NCI-H226 (cell line): Measurements from ENCODE around the gene TNNI3K.

Experiments
- DNase-seq: peaks from one replicate; pipeline ENCODE4 v3.0.0-alpha.2; 2015

Gene TNNI3K

GRCh38 chr1:74504933-74505512 is 269.8 kb downstream of the TNNI3K start:
- DNase-seq = no peak

- no peak for DNase-seq
Measured at GRCh38 chr1:74505928-74506710, 270.9 kb downstream of the TNNI3K start.

GRCh38 chr1:74508449-74508848 is 273.3 kb downstream of the TNNI3K start:
- no peak for DNase-seq

GRCh38 chr1:74512170-74512915 is 277.2 kb downstream of the TNNI3K start, which contains the start of gene LRRC53:
TSS of gene LRRC53 (minus strand) at chr1:74512611. CDS start at chr1:74483349, 29,262 bp downstream.
- DNase-seq = no peak

GRCh38 chr1:74513411-74514300 is 278.5 kb downstream of the TNNI3K start:
- DNase-seq = no peak

- no peak for DNase-seq
Measured at GRCh38 chr1:74517599-74518051, 282.4 kb downstream of the TNNI3K start.

- no peak for DNase-seq
Measured at GRCh38 chr1:74522148-74522547, 287.0 kb downstream of the TNNI3K start.

GRCh38 chr1:74523873-74524480 is 288.8 kb downstream of the TNNI3K start:
- DNase-seq = no peak

GRCh38 chr1:74526708-74527107 is 291.5 kb downstream of the TNNI3K start:
- no peak for DNase-seq

GRCh38 chr1:74528123-74528522 is 292.9 kb downstream of the TNNI3K start:
- no peak for DNase-seq

- no peak for DNase-seq
Measured at GRCh38 chr1:74530892-74531291, 295.7 kb downstream of the TNNI3K start.

- no peak for DNase-seq
Measured at GRCh38 chr1:74531796-74532195, 296.6 kb downstream of the TNNI3K start.

GRCh38 chr1:74534241-74534640 is 299.1 kb downstream of the TNNI3K start:
- DNase-seq = no peak

GRCh38 chr1:74545821-74546220 is 310.6 kb downstream of the TNNI3K start:
- no peak for DNase-seq

GRCh38 chr1:74548961-74549750 is 314.0 kb downstream of the TNNI3K start:
- no peak for DNase-seq

- no peak for DNase-seq
Measured at GRCh38 chr1:74549932-74550331, 314.7 kb downstream of the TNNI3K start.

GRCh38 chr1:74570797-74571492 is 335.8 kb downstream of the TNNI3K start:
- no peak for DNase-seq

GRCh38 chr1:74571493-74571800 is 336.3 kb downstream of the TNNI3K start:
- no peak for DNase-seq

- DNase-seq = no peak
Measured at GRCh38 chr1:74571891-74572290, 336.7 kb downstream of the TNNI3K start.

GRCh38 chr1:74578101-74578500 is 342.9 kb downstream of the TNNI3K start:
- DNase-seq = no peak

- no peak for DNase-seq
Measured at GRCh38 chr1:74579425-74579824, 344.2 kb downstream of the TNNI3K start.
